ENCODE measurements around the gene MTO1. TPM values are rescaled to one million over a fixed set of nuclear protein-coding genes. Genes with fewer than 3 reads are reported as not detected.

The MTO1 gene
- total RNA-seq, 1 experiment from 2014 or later, result 19.5 TPM

- ATAC-seq (no peak), DNase-seq (no peak)
- H3K27ac ChIP-seq (ENCODE audit: low read length), result no peak overlapping the region
- no peaks in the 10 kb centered on the region for H4K20me1 ChIP-seq (ENCODE audit: low read length)
- intact Hi-C loops (cut with micrococcal nuclease), result no loop called here
- no peak overlapping the region for H3K9ac ChIP-seq (ENCODE audit: low read length)
- CTCF ChIA-PET, result no interaction called here
- no peaks in the 10 kb centered on the region; the same call in 1 of the 2 replicates for H3K36me3 ChIP-seq (ENCODE audit: low read depth, low read length)
- no TSS peak for BruUV-seq (replicated peaks)
- H3K27me3 ChIP-seq (ENCODE audit: low read length), result no peaks in the 10 kb centered on the region
- no peaks in the 10 kb centered on the region for H3K9me3 ChIP-seq (ENCODE audit: low read length)
- no peak overlapping the region for H2AFZ ChIP-seq (ENCODE audit: low read length)
- H3K79me2 ChIP-seq (ENCODE audit: low read length), result no peaks in the 10 kb centered on the region
- H3K9me2 ChIP-seq (replicated peaks; ENCODE audit: low read length), result no peaks in the 10 kb centered on the region
- H3K4me1 ChIP-seq (ENCODE audit: insufficient read depth, low read length), result no peaks in the 10 kb centered on the region
- H3K4me3 ChIP-seq (ENCODE audit: low read length), result no peak overlapping the region
- POLR2A ChIA-PET (ENCODE audit: unreplicated experiment), result no interaction called here
- TF ChIP-seq EZH2 (IDR thresholded peaks at IDR 0.05; ENCODE audit: low read length, unreplicated experiment) (no peak), EZH2phosphoT487 (IDR thresholded peaks at IDR 0.05; ENCODE audit: borderline replicate concordance, low read length) (no peak), CTCF (conservative IDR thresholded peaks at IDR 0.05; ENCODE audit: low read depth, low read length) (no peak)
- no peaks in the 10 kb centered on the region for H3F3A ChIP-seq (ENCODE audit: low read length, unreplicated experiment)
- no peak overlapping the region for H3K4me2 ChIP-seq (ENCODE audit: low read length)
Measured at GRCh38 chr6:73471686-73472290, 10.3 kb downstream of the MTO1 start.

GRCh38 chr6:73476723-73477122 lies 15.2 kb downstream of the MTO1 start:
- Histone ChIP-seq H3F3A (ENCODE audit: low read length, unreplicated experiment) (no peaks in the 10 kb centered on the region), H3K79me2 (ENCODE audit: low read length) (no peaks in the 10 kb centered on the region), H3K9me2 (replicated peaks; ENCODE audit: low read length) (no peaks in the 10 kb centered on the region), H3K36me3 (ENCODE audit: low read depth, low read length) (peaks cover 3% of the 10 kb centered on the region), H4K20me1 (ENCODE audit: low read length) (no peaks in the 10 kb centered on the region), H3K4me3 (ENCODE audit: low read length) (no peak overlapping the region), H3K4me1 (ENCODE audit: insufficient read depth, low read length) (no peaks in the 10 kb centered on the region), H3K9ac (ENCODE audit: low read length) (no peak overlapping the region), H3K27me3 (ENCODE audit: low read length) (no peaks in the 10 kb centered on the region), H3K4me2 (ENCODE audit: low read length) (no peak overlapping the region), H3K9me3 (ENCODE audit: low read length) (no peaks in the 10 kb centered on the region), H3K27ac (ENCODE audit: low read length) (no peak overlapping the region), H2AFZ (ENCODE audit: low read length) (no peak overlapping the region)
- intact Hi-C loops (cut with micrococcal nuclease), result no loop called here
- ATAC-seq, result no peak
- ChIA-PET POLR2A (ENCODE audit: unreplicated experiment) (no interaction called here), CTCF (no interaction called here)
- no TSS peak for BruUV-seq (replicated peaks)
- DNase-seq, result no peak
- TF ChIP-seq CTCF (conservative IDR thresholded peaks at IDR 0.05; ENCODE audit: low read depth, low read length) (no peak), EZH2 (IDR thresholded peaks at IDR 0.05; ENCODE audit: low read length, unreplicated experiment) (no peak), EZH2phosphoT487 (IDR thresholded peaks at IDR 0.05; ENCODE audit: borderline replicate concordance, low read length) (no peak)

GRCh38 chr6:73477407-73477806 lies 15.9 kb downstream of the MTO1 start:
- Histone ChIP-seq H3K9me2 (replicated peaks; ENCODE audit: low read length) (no peaks in the 10 kb centered on the region), H2AFZ (ENCODE audit: low read length) (no peak overlapping the region), H3K79me2 (ENCODE audit: low read length) (no peaks in the 10 kb centered on the region), H4K20me1 (ENCODE audit: low read length) (no peaks in the 10 kb centered on the region), H3K4me3 (ENCODE audit: low read length) (no peak overlapping the region), H3K9ac (ENCODE audit: low read length) (no peak overlapping the region), H3K36me3 (ENCODE audit: low read depth, low read length) (peaks cover 10% of the 10 kb centered on the region), H3K27me3 (ENCODE audit: low read length) (no peaks in the 10 kb centered on the region), H3F3A (ENCODE audit: low read length, unreplicated experiment) (no peaks in the 10 kb centered on the region), H3K9me3 (ENCODE audit: low read length) (no peaks in the 10 kb centered on the region), H3K4me2 (ENCODE audit: low read length) (no peak overlapping the region), H3K27ac (ENCODE audit: low read length) (no peak overlapping the region), H3K4me1 (ENCODE audit: insufficient read depth, low read length) (no peaks in the 10 kb centered on the region)
- ATAC-seq, result no peak
- DNase-seq, result no peak
- ChIA-PET POLR2A (ENCODE audit: unreplicated experiment) (no interaction called here), CTCF (no interaction called here)
- no TSS peak for BruUV-seq (replicated peaks)
- intact Hi-C loops (cut with micrococcal nuclease), result no loop called here
- no peak for TF ChIP-seq EZH2phosphoT487 (IDR thresholded peaks at IDR 0.05; ENCODE audit: borderline replicate concordance, low read length)
- no peak for TF ChIP-seq EZH2 (IDR thresholded peaks at IDR 0.05; ENCODE audit: low read length, unreplicated experiment)
- no peak for TF ChIP-seq CTCF (conservative IDR thresholded peaks at IDR 0.05; ENCODE audit: low read depth, low read length)
